ENCODE data around the gene ING1.

Gene ING1

GRCh38 chr13:110772091-110772984 lies 58.8 kb downstream of the ING1 start:
- DNase-seq (ENCODE audit: low spot score): no peak
